GM21367 (cell line): ENCODE measurements around the gene AOX1.
A peak's percentile ranks its signal among the peaks of the same experiment; 100 is the strongest.
"Not testable (repeated sequence)": the region's sequence is repeated elsewhere in the genome, so short reads cannot be mapped to it uniquely, and the experiment has no call there.

Experiments used
- ATAC-seq: cut with Tn5 transposase; IDR thresholded peaks from one replicate; pipeline ENCODE4 v1.9.1; 2021; ENCODE audit not compliant: unreplicated experiment

AOX1 gene

GRCh38 chr2:200698217-200698616 is 112.4 kb downstream of the AOX1 start:
- ATAC-seq = no peak

DNA sequence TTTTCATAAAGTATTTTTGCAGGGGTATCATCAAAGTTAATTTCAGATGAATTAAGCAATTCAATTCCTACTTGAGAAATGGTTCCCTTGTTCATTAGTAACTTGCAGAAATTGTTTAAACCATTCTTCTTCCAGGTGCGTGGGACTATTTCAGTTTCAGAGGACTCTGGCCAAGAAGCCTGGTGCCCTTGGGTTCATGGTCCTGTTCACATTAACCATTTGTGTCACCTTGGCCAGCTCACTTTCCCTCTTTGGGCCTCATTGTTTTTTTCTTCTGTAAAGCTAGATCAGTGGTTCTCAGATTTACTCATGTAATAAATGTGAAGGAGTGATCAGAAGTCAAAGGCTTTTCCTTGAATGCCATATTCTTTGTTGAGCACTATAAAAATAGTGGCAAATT is 113.5 kb downstream of the AOX1 start:
- no peak for ATAC-seq

GRCh38 chr2:200700856-200701255 is 115.0 kb downstream of the AOX1 start:
- ATAC-seq = no peak

DNA sequence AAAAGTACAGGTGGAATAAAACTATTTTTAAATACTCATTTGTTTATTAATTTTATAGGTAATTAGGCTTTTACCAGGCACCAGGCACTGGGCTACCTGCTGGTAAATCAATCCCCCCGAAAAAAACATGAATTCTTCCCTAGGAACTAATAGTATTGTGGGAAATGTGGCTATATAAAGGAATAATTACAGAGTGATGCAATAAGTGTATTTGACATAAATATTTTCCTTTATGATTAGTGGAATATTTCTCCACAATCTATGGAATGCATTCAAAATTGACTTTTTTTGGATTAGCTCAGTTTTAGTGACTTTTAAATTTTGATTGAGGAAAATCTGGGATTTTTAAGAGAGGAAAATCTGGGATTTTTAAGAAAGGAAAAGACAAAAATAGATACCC is 116.2 kb downstream of the AOX1 start:
- ATAC-seq = no peak

- ATAC-seq = no peak
These were observed 116.9 kb downstream of the AOX1 start for GRCh38 chr2:200702646-200703118.

- ATAC-seq = no peak
These were observed 117.5 kb downstream of the AOX1 start for GRCh38 chr2:200703127-200703925.

- no peak for ATAC-seq
These were observed 118.3 kb downstream of the AOX1 start for GRCh38 chr2:200703926-200704637.

DNA sequence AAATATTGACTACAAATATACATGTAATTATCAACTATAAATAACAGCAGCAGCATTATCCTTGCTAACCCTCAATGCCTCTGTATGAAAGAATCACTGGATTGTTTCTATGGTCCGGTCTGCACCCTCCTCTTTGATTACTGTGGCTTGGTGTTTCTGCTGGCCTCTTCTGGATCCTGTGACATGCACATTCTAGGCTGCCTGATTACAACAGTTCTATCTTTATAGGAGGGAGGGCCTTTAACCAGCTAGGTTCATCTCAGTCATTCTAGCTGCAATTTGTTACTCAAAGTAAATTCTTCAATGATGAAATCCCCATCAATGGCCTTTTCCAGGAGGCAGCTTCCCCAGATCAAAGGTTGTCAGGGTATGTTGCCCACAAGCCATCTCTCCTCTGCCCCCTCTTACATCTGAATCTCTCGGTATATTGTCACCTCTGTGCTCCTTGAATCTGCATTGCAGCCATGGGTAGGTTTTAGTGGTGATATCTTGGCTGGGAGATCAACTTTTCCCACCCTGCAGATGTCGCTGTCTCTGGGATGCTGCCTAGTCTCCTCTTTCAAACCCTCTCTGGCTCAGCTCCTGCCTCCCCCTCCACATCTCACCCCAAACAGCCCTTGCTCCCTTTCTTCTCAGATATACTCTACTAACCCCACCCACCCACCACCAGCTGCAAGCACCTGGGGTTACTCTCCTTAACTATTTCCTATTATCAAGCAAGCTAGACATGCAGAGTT is 119.7 kb downstream of the AOX1 start:
- ATAC-seq = no peak

DNA sequence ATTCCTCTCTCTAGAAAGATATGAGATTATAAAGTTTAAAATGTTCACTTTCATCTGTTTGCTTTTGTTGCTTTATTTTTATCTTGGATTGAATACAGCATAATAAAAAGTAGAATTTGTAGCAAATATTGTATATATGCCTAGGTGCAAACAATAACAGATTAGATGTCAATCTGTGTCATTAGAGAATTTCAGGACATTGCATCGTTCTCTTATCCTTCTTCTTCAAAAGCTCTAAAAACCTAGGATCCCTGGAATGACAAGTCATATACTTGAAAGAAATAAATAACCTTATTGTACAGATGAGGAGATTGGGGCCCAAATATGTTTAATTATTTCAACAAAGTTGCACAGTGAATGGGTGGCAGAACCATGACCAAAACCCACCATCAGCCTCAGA is 123.1 kb downstream of the AOX1 start:
- no peak for ATAC-seq

- ATAC-seq = peak; percentile 97
These were observed 127.3 kb downstream of the AOX1 start for GRCh38 chr2:200713003-200713703.

- ATAC-seq = no peak
These were observed 127.9 kb downstream of the AOX1 start for GRCh38 chr2:200713704-200714064.

DNA sequence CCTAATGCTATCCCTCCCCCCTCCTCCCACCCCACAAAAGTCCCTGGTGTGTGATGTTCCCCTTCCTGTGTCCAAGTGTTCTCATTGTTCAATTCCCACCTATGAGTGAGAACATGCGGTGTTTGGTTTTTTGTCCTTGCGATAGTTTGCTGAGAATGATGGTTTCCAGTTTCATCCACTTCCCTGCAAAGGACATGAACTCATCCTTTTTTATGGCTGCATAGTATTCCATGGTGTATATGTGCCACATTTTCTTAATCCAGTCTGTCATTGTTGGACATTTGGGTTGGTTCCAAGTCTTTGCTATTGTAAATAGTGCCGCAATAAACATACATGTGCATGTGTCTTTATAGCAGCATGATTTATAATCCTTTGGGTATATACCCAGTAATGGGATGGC is 129.2 kb downstream of the AOX1 start:
- ATAC-seq = not testable (repeated sequence)

DNA sequence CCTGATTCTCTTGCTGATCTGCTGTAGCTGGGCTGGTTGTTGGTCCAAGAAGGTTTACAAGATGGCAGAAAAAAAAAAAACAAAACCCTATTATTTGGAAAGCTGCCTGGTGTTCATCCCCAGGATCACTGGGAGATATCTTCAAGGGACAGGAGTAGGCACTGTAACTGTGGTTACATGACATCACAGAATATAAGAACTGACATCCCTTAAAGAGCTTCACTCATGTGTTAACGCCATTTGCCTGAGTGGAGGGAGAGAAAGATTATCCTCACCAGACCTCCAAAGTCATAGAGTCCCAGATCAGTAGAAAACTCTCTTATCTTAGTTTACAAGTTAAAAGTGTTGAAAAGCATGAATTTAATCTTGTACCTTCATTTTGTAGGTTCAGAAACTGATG is 130.6 kb downstream of the AOX1 start:
- ATAC-seq = no peak
